Effector memory CD4-positive, alpha-beta T cell (primary cell): Measurements from ENCODE around the gene RFX1.
"Not testable (repeated sequence)": the region's sequence is repeated elsewhere in the genome, so short reads cannot be mapped to it uniquely, and the experiment has no call there.

Source experiments
- DNase-seq, 3 donors: peaks; one replicate each; pipeline ENCODE4 v3.0.0-alpha.2; 2020
- H3K27ac ChIP-seq: 2 replicates; pipeline ENCODE4 v1.7.0; 2013; ENCODE audit warnings: mild to moderate bottlenecking, low read length, moderate library complexity; ENCODE audit not compliant: insufficient read depth, poor library complexity, severe bottlenecking
- H3K27me3 ChIP-seq: replicated peaks from 2 replicates; pipeline ENCODE4 v1.7.0; 2013; ENCODE audit warnings: mild to moderate bottlenecking, low read length; ENCODE audit not compliant: insufficient read depth, control insufficient read depth, poor library complexity, severe bottlenecking
- H3K36me3 ChIP-seq: 2 replicates; pipeline ENCODE4 v1.7.0; 2013; ENCODE audit warnings: mild to moderate bottlenecking, low read length, moderate library complexity; ENCODE audit not compliant: control insufficient read depth, insufficient read depth
- H3K4me1 ChIP-seq: 2 replicates; pipeline ENCODE4 v1.7.0; 2013; ENCODE audit warnings: low read length, mild to moderate bottlenecking; ENCODE audit not compliant: control insufficient read depth, insufficient read depth, poor library complexity, severe bottlenecking
- H3K4me3 ChIP-seq: 2 replicates; pipeline ENCODE4 v1.7.0; 2013; ENCODE audit warnings: low read length, low read depth, mild to moderate bottlenecking; ENCODE audit not compliant: insufficient read depth, poor library complexity, severe bottlenecking
- H3K9me3 ChIP-seq: 2 replicates; pipeline ENCODE4 v1.7.0; 2013; ENCODE audit warnings: mild to moderate bottlenecking, low read length, moderate library complexity; ENCODE audit not compliant: control insufficient read depth

Gene RFX1

GRCh38 chr19:14028901-14029300, 22.8 kb upstream of the RFX1 start:
- Histone ChIP-seq H3K9me3 (no peaks in the 10 kb centered on the region), H3K4me1 (peaks cover 12% of the 10 kb centered on the region), H3K36me3 (no peaks in the 10 kb centered on the region), H3K4me3 (no peak overlapping the region), H3K27ac (no peak overlapping the region), H3K27me3 (no peaks in the 10 kb centered on the region)
- no peak for DNase-seq

GRCh38 chr19:14027856-14028450, 21.8 kb upstream of the RFX1 start, which contains the start of gene RLN3:
Gene RLN3 (plus strand): TSS chr19:14028148. CDS start chr19:14028205, 57 bp downstream.
- Histone ChIP-seq H3K27ac (no peak within 1 kb of the TSS), H3K4me3 (no peak within 1 kb of the TSS), H3K36me3 (no peaks in the 10 kb centered on the region), H3K4me1 (peaks cover 12% of the 10 kb centered on the region), H3K9me3 (no peaks in the 10 kb centered on the region), H3K27me3 (no peaks in the 10 kb centered on the region)
- no peak for DNase-seq

DNA sequence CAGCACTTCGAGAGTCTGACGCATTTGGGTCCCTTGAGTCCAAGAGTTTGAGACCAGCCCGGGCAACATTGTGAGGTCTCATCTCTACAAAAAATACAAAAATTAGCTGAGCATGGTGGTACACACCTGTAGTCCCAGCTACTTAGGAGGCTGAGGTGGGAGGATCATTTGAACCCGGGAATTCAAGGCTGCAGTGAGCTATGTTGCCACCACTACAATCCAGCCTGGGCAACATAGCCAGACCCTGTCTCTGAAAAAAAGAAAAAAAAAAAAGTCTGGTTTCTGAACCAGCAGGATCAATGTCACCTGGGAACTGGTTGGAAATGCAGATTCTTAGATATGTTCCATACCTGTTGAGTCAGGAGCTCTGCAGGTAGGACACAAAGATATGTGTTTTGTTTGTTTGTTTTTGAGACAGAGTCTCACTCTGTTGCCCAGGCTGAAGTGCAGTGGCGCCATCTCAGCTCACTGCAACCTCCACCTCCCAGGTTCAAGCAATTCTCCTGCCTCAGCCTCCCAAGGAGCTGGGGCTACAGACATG, 20.6 kb upstream of the RFX1 start:
- H3K36me3 ChIP-seq, DNase-seq, H3K27ac ChIP-seq, H3K9me3 ChIP-seq, H3K4me3 ChIP-seq, H3K27me3 ChIP-seq, H3K4me1 ChIP-seq: not testable (repeated sequence)

- H3K4me1 ChIP-seq = no peaks in the 10 kb centered on the region
- no peak for DNase-seq
- no peaks in the 10 kb centered on the region for H3K9me3 ChIP-seq
- H3K4me3 ChIP-seq = no peak overlapping the region
- no peaks in the 10 kb centered on the region for H3K27me3 ChIP-seq
- no peaks in the 10 kb centered on the region for H3K36me3 ChIP-seq
- H3K27ac ChIP-seq = no peak overlapping the region
Measured at GRCh38 chr19:14023404-14024235, 17.5 kb upstream of the RFX1 start.

DNA sequence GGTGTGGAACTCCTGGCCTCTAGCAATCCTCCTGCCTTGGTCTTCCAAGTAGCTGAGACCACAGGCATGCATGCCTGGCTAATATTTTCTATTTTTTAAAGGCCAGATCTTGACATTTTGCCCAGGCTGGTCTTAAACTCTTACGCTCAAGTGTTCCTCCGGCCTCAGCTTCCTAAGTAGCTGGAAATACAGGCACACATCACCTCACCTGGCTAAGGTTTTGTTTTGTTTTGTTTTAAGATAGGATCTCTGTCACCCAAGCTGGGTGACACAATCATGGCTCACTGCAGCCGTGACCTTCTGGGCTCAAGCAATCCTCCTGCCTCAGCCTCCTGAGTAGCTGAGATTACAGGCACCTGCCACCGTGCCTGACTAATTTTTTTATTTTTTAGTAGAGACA, 16.3 kb upstream of the RFX1 start:
- Histone ChIP-seq H3K4me1 (no peaks in the 10 kb centered on the region), H3K4me3 (no peak overlapping the region), H3K27ac (no peak overlapping the region), H3K9me3 (no peaks in the 10 kb centered on the region), H3K36me3 (no peaks in the 10 kb centered on the region), H3K27me3 (no peaks in the 10 kb centered on the region)
- DNase-seq = no peak

- no peaks in the 10 kb centered on the region for H3K9me3 ChIP-seq
- H3K27ac ChIP-seq = no peak overlapping the region
- no peaks in the 10 kb centered on the region for H3K36me3 ChIP-seq
- H3K4me3 ChIP-seq = no peak overlapping the region
- no peak for DNase-seq
- no peaks in the 10 kb centered on the region for H3K4me1 ChIP-seq
- H3K27me3 ChIP-seq = no peaks in the 10 kb centered on the region
Measured at GRCh38 chr19:14021474-14021873, 15.4 kb upstream of the RFX1 start.

- H3K27me3 ChIP-seq, H3K4me1 ChIP-seq, H3K4me3 ChIP-seq, H3K9me3 ChIP-seq, DNase-seq, H3K36me3 ChIP-seq, H3K27ac ChIP-seq: not testable (repeated sequence)
Measured at GRCh38 chr19:14019739-14020138, 13.6 kb upstream of the RFX1 start.

- Histone ChIP-seq H3K9me3 (no peaks in the 10 kb centered on the region), H3K27me3 (no peaks in the 10 kb centered on the region), H3K4me3 (no peak overlapping the region), H3K4me1 (no peaks in the 10 kb centered on the region), H3K27ac (no peak overlapping the region), H3K36me3 (no peaks in the 10 kb centered on the region)
- no peak for DNase-seq
Measured at GRCh38 chr19:14019100-14019499, 13.0 kb upstream of the RFX1 start.

- Histone ChIP-seq H3K9me3 (no peaks in the 10 kb centered on the region), H3K4me1 (no peaks in the 10 kb centered on the region), H3K36me3 (no peaks in the 10 kb centered on the region), H3K27me3 (no peaks in the 10 kb centered on the region), H3K27ac (no peak overlapping the region), H3K4me3 (no peak overlapping the region)
- no peak for DNase-seq
Measured at GRCh38 chr19:14015524-14016035, 9.5 kb upstream of the RFX1 start.

- no peaks in the 10 kb centered on the region for H3K27me3 ChIP-seq
- H3K36me3 ChIP-seq = no peaks in the 10 kb centered on the region
- no peaks in the 10 kb centered on the region for H3K9me3 ChIP-seq
Measured at GRCh38 chr19:14012378-14012915, 6.3 kb upstream of the RFX1 start.

More at GRCh38 chr19:14012378-14012915, 6.3 kb upstream of the RFX1 start:
- Histone ChIP-seq H3K4me3 (no peak overlapping the region), H3K27ac (no peak overlapping the region), H3K4me1 (no peaks in the 10 kb centered on the region)
- no peak for DNase-seq
